Lung microvascular endothelial cell (primary cell): Measurements from ENCODE around the gene TMPRSS13. TPM values are rescaled to one million over a fixed set of nuclear protein-coding genes. Genes with fewer than 3 reads are reported as not detected.

Experiments used
- DNase-seq, 2 donors: peaks; one replicate each; pipeline versions ENCODE4 v3.0.0 to v3.0.0-alpha.2; 2010; ENCODE audit warnings: low read depth in 2 of 2
- total RNA-seq: library from RNA; depleted of rRNA; stranded (reverse); fragments of >200 nt; gene quantifications from 2 replicates; pipeline ENCODE4 v1.2.1, GENCODE V29; 2014

Gene TMPRSS13
- total RNA-seq, 1 donor from 2014 or later, result not detected

- no peak for DNase-seq
These were observed 71.3 kb downstream of the TMPRSS13 start for GRCh38 chr11:117857734-117858414.

- DNase-seq, result no peak
These were observed 73.1 kb downstream of the TMPRSS13 start for GRCh38 chr11:117855912-117856651.

- DNase-seq, result no peak
These were observed 73.9 kb downstream of the TMPRSS13 start for GRCh38 chr11:117855186-117855845.

GRCh38 chr11:117852309-117852708, 76.9 kb downstream of the TMPRSS13 start:
- no peak for DNase-seq

GRCh38 chr11:117851852-117852251, 77.3 kb downstream of the TMPRSS13 start:
- DNase-seq, result no peak

GRCh38 chr11:117851106-117851505, 78.1 kb downstream of the TMPRSS13 start:
- DNase-seq, result no peak

Other genes starting within 250 kb of the TMPRSS13 start
- gene DSCAML1, start 132.2 kb downstream of the TMPRSS13 start, total RNA-seq, result under 0.01 TPM in 1 of 2 replicates, not detected in the other
- 0.22 and 1.8 TPM in 2 replicates for gene FXYD2, start 104.7 kb downstream of the TMPRSS13 start, total RNA-seq
- 0.22 and 1.4 TPM in 2 replicates for gene FXYD6, start 52.7 kb downstream of the TMPRSS13 start, total RNA-seq
- gene IL10RA, start 57.0 kb upstream of the TMPRSS13 start, total RNA-seq, result not detected in 2 replicates
- gene TMPRSS4, start 147.7 kb upstream of the TMPRSS13 start, total RNA-seq, result not detected in 2 replicates
- gene SMIM35, start 157.6 kb upstream of the TMPRSS13 start, total RNA-seq, result not detected in 2 replicates
- under 0.01 TPM in 1 of 2 replicates, not detected in the other for gene SCN4B, start 223.4 kb upstream of the TMPRSS13 start, total RNA-seq
- gene SCN2B, start 247.2 kb upstream of the TMPRSS13 start, total RNA-seq, result not detected in 2 replicates